HG02759 (cell line): ENCODE results near the gene RBMS2.
"Not testable (repeated sequence)": the region's sequence is repeated elsewhere in the genome, so short reads cannot be mapped to it uniquely, and the experiment has no call there.

Experiments
- ATAC-seq: cut with Tn5 transposase; IDR thresholded peaks from one replicate; pipeline ENCODE4 v1.9.1; 2021; ENCODE audit warnings: mild to moderate bottlenecking, moderate library complexity; ENCODE audit not compliant: unreplicated experiment

Gene RBMS2

GRCh38 chr12:56514014-56514318, 7.7 kb upstream of the RBMS2 start:
- ATAC-seq, result not testable (repeated sequence)

- no peak for ATAC-seq
Observed at GRCh38 chr12:56517854-56518253, 3.8 kb upstream of the RBMS2 start.

GRCh38 chr12:56518570-56518969, 3.0 kb upstream of the RBMS2 start:
- ATAC-seq, result no peak

GRCh38 chr12:56520048-56520447, 1.6 kb upstream of the RBMS2 start:
- no peak for ATAC-seq

GRCh38 chr12:56520506-56520905, 1.1 kb upstream of the RBMS2 start:
- ATAC-seq, result no peak

GRCh38 chr12:56521209-56521589, 421 bp upstream of the RBMS2 start:
- no peak for ATAC-seq

DNA sequence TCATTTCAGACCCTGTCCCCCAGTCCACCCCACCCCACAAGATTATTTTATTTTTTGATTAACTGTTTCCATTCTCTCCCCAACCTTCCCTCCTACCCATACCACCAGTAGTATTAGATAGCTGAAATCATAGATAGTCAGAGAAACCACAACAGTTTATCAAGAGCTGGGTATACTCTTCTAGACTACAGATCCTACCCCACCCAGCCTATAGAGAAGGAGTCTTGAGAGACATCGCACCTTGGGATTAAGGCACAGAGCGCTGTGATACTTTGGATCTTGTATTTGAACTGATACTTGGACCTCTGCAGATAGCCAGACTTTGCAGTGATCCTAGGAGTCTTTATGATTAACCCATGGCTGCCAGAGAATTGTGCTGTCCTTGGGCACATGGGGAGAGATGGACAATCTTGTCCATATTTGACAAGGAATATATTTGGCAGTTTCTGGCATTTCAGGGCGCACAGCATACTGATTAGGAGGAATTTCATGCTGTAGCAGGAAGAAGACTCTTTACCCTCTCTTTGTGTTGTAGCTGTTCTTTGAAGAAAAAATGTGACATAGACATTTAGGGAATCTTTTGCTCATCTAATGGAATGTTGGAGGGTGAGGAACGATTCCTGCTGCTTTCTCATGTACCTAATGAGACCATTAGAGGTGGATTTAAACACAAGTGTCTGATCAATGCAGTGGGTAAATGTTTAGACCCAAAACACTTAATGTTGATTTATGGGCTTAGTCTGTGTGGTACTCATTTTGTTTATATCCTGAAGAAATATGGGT, 982 bp downstream of the RBMS2 start:
- ATAC-seq, result no peak

- ATAC-seq, result no peak
Observed at GRCh38 chr12:56528846-56529245, 7.2 kb downstream of the RBMS2 start.

DNA sequence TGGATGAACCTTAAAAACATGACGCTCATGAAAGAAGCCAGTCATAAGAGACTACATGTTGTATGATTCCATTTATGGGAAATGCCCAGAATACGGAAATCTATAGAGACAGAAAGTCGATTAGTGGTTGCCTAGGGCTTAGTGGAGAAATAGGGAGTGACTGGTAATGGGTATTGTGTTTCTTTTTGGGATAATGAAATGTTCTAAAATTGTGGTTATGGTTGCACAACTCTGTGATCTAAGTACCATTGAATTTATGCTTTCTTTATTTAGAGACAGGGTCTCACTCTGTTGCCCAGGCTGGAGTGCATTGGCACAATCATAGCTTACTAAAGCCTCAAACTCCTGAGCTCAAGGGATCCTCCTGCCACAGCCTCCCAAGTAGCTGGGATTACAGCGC, 8.0 kb downstream of the RBMS2 start:
- no peak for ATAC-seq

GRCh38 chr12:56530390-56531055, 8.9 kb downstream of the RBMS2 start:
- no peak for ATAC-seq

DNA sequence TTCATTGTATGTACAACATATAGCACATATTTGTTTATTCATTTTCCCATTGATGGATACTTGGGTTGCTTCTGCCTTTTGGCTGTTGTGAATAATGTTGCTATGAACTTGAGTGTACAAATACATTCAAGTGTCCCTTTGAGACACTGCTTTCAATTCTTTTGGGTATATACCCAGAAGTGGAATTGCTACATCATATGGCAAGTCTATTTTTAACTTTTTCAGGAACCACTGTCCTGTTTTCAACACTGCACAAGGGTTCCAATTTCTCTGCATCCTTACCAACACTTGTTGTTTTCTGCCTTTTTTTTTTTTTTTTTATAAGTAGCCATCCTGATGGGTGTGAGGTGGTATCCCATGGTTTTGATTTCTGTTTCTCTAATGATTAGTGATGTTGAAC, 15.9 kb downstream of the RBMS2 start:
- no peak for ATAC-seq

DNA sequence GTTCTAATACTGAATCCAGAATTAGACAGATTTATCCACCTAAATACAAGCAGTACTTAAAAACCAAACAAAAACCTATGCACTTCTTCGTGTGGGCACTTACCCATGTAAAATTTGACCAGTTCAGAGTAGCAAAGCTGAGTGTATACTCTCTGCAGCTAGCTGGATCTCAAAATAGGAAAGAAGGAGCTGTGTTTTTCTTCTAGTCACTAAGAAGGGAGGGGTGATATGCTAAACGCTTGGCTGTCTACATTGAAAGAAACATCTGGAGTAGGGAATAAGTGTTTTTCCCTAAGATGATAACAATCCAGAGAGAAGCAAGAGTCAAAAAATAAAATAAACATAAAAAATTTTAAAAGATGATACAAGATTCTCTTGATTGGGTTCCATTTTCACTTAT, 20.0 kb downstream of the RBMS2 start:
- no peak for ATAC-seq

GRCh38 chr12:56542164-56542563, 20.5 kb downstream of the RBMS2 start:
- no peak for ATAC-seq

- no peak for ATAC-seq
Observed at GRCh38 chr12:56545023-56545604, 23.5 kb downstream of the RBMS2 start.

DNA sequence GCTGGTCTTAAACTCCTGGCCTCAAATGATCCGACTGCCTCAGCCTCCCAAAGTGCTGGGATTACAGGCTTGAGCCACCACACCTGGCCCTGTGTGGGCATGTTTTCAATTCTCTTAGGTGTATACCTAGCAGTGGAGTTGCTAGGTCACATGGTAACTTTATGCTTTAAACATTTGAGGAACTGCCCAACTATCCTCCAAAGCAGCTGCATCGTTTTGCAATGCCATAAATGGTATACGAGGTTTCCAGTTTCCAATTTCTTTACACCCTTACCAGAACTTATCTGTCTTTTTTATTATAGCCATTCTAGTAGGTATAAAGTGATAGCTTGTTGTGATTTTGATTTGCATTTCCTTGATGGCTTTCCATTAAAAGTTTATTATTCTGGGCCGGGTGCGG, 25.1 kb downstream of the RBMS2 start:
- no peak for ATAC-seq

- ATAC-seq, result no peak
Observed at GRCh38 chr12:56551070-56551469, 29.4 kb downstream of the RBMS2 start.

- ATAC-seq, result peak; percentile 59
Observed at GRCh38 chr12:56565510-56566101, 44.0 kb downstream of the RBMS2 start.

- no peak for ATAC-seq
Observed at GRCh38 chr12:56568146-56568545, 46.5 kb downstream of the RBMS2 start.

GRCh38 chr12:56571121-56571520, 49.5 kb downstream of the RBMS2 start:
- no peak for ATAC-seq

- ATAC-seq, result no peak
Observed at GRCh38 chr12:56572288-56572687, 50.7 kb downstream of the RBMS2 start.

GRCh38 chr12:56574210-56574609, 52.6 kb downstream of the RBMS2 start:
- no peak for ATAC-seq

- ATAC-seq, result not testable (repeated sequence)
Observed at GRCh38 chr12:56577248-56577647, 55.6 kb downstream of the RBMS2 start.
